Activated CD8-positive, alpha-beta T cell treated with anti-CD3 and anti-CD28 coated beads for 36 hours (primary cell): ENCODE results near the gene PDXP. TPM values are rescaled to one million over a fixed set of nuclear protein-coding genes. Genes with fewer than 3 reads are reported as not detected.
A peak's percentile ranks its signal among the peaks of the same experiment; 100 is the strongest.

Experiments
- ATAC-seq: fragments of 200-7000 bp; cut with Tn5 transposase; one replicate; pipeline ENCODE4 v1.10.0; 2021; ENCODE audit warnings: mild to moderate bottlenecking, moderate library complexity
- CTCF ChIA-PET: fragments of 350-600 bp; sonication (Branson Sonifier 250); formaldehyde crosslinking; loops from one replicate; lab custom pipeline; 2021; ENCODE audit warnings: antibody characterized with exemption; lab: Charles Lee
- POLR2A ChIA-PET: fragments of 350-600 bp; sonication (Branson Sonifier 250); formaldehyde crosslinking; loops from one replicate; lab custom pipeline; 2021; ENCODE audit warnings: antibody characterized with exemption; lab: Charles Lee
- DNase-seq: peaks from one replicate; pipeline ENCODE4 v3.0.0-alpha.2; 2020
- H3K27ac Mint-ChIP-seq: one replicate; pipeline ENCODE4 v1.8.0; 2021; ENCODE audit warnings: mild to moderate bottlenecking, mixed read lengths
- H3K27me3 Mint-ChIP-seq: one replicate; pipeline ENCODE4 v1.8.0; 2021; ENCODE audit warnings: mixed read lengths
- H3K36me3 Mint-ChIP-seq: one replicate; pipeline ENCODE4 v1.8.0; 2021; ENCODE audit warnings: low read depth, mixed read lengths
- H3K4me1 Mint-ChIP-seq: one replicate; pipeline ENCODE4 v1.8.0; 2021; ENCODE audit warnings: low read depth, mixed read lengths
- H3K4me3 Mint-ChIP-seq: one replicate; pipeline ENCODE4 v1.8.0; 2021; ENCODE audit warnings: mild to moderate bottlenecking, moderate library complexity, mixed read lengths
- H3K9me3 Mint-ChIP-seq: one replicate; pipeline ENCODE4 v1.8.0; 2021; ENCODE audit warnings: mixed read lengths
- intact Hi-C: fragments of 100-400 bp; cut with micrococcal nuclease; formaldehyde crosslinking; loops from one replicate; pipeline ENCODE4 v1.10.0; 2022
- total RNA-seq, 2 experiments: library from RNA; stranded (reverse); gene quantifications; one replicate each; pipeline ENCODE4 v1.2.3, GENCODE V29; 2021
- TF ChIP-seq, protein P1 (sequence below): fragments of 200-600 bp; IDR thresholded peaks from one replicate; pipeline ENCODE4 v1.8.0; 2022; ENCODE audit warnings: antibody characterized with exemption, mild to moderate bottlenecking

The PDXP gene
- total RNA-seq, 2 experiments from 2014 or later, result 51.3 to 51.5 TPM

- ChIA-PET POLR2A (interaction anchor here (1.3 to 2.5 kb wide), 5 partner anchors 10 to 27 kb away, joined by 3 to 12 read pairs (median 5); no protein-coding TSS in a partner anchor), CTCF (interaction anchor here (0.7 to 68.1 kb wide), 10 partner anchors 9 to 273 kb away, joined by 3 to 1770 read pairs (median 4); partner anchors contain the start of genes GGA1, LGALS1, NOL12 and SH3BP1)
- peak; percentile 35 for DNase-seq
- H3K9me3 Mint-ChIP-seq, result no peaks in the 10 kb centered on the region
- H3K27ac Mint-ChIP-seq, result no peak overlapping the region
- H3K27me3 Mint-ChIP-seq, result no peaks in the 10 kb centered on the region
- TF ChIP-seq, protein P1, sequence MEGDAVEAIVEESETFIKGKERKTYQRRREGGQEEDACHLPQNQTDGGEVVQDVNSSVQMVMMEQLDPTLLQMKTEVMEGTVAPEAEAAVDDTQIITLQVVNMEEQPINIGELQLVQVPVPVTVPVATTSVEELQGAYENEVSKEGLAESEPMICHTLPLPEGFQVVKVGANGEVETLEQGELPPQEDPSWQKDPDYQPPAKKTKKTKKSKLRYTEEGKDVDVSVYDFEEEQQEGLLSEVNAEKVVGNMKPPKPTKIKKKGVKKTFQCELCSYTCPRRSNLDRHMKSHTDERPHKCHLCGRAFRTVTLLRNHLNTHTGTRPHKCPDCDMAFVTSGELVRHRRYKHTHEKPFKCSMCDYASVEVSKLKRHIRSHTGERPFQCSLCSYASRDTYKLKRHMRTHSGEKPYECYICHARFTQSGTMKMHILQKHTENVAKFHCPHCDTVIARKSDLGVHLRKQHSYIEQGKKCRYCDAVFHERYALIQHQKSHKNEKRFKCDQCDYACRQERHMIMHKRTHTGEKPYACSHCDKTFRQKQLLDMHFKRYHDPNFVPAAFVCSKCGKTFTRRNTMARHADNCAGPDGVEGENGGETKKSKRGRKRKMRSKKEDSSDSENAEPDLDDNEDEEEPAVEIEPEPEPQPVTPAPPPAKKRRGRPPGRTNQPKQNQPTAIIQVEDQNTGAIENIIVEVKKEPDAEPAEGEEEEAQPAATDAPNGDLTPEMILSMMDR, result peak; percentile 30
- peaks cover 22% of the 10 kb centered on the region for H3K36me3 Mint-ChIP-seq
- peak overlapping the region; percentile 89 for H3K4me3 Mint-ChIP-seq
- peaks cover 39% of the 10 kb centered on the region for H3K4me1 Mint-ChIP-seq
- intact Hi-C loops, result no loop called here
- no peak for ATAC-seq
These were observed 2.8 kb downstream of the PDXP start for GRCh38 chr22:37661160-37661924.

DNA sequence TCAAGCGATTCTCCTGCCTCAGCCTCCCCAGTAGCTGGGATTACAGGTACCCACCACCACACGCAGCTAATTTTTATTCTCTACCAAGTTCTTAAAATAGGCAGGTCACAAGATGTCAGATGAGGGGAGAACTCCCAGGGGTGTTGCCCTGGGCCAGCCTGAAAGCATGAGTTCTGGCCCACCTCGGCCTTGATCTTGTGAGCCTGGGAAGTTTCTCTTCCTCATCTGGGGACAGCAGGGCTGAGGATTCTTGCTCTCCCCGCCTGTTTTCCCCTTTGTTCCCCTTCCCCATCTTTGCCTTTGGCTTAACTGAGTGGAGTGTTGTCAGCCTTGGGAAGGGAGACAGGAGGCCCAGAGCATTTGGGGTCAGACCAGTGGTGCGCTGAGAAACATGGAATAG lies 3.5 kb downstream of the PDXP start:
- no peaks in the 10 kb centered on the region for H3K27me3 Mint-ChIP-seq
- intact Hi-C loops, result no loop called here
- TF ChIP-seq, protein P1, result no peak
- ChIA-PET POLR2A (interaction anchor here (1.0 to 2.5 kb wide), 6 partner anchors 9 to 28 kb away, joined by 3 to 12 read pairs (median 5); no protein-coding TSS in a partner anchor), CTCF (interaction anchor here (0.9 to 68.1 kb wide), 8 partner anchors 9 to 272 kb away, joined by 3 to 1770 read pairs (median 10); partner anchors contain the start of genes GGA1 and SH3BP1)
- no peaks in the 10 kb centered on the region for H3K9me3 Mint-ChIP-seq
- DNase-seq (no peak), ATAC-seq (no peak)
- no peak overlapping the region for H3K27ac Mint-ChIP-seq
- H3K36me3 Mint-ChIP-seq, result peaks cover 28% of the 10 kb centered on the region
- H3K4me1 Mint-ChIP-seq, result peaks cover 39% of the 10 kb centered on the region
- H3K4me3 Mint-ChIP-seq, result no peak overlapping the region

DNA sequence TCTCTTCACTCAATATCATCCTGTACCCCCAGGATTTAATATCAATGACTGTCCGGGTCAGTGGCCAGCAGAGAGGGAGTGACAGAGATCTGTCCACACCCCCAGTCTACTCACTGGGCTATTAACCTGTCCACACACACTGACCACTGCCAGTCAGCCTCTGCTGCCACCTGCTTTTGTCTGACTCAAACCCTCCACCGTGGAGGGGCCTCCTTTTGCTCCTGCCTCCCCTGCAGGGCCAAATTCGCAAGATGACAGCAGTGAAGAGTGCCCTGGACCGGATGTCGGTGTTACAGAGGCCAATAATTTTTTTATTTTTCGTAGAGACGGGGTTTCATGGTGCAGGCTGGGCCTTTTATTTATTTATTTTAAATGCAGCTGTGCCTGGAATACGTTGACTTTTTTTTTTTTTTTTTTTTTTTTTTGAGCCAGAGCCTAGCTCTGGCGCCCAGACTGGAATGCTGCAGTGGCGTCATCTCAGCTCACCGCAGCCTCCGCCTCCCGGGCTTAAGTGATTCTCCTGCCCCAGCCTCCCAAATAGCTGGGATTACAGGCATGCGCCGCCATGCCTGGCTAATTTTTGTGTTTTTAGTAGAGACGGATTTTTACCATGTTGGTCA lies 5.1 kb downstream of the PDXP start:
- Mint-ChIP-seq H3K27ac (no peak overlapping the region), H3K4me3 (no peak overlapping the region), H3K27me3 (no peaks in the 10 kb centered on the region), H3K36me3 (peaks cover 28% of the 10 kb centered on the region), H3K9me3 (no peaks in the 10 kb centered on the region), H3K4me1 (peaks cover 31% of the 10 kb centered on the region)
- DNase-seq (no peak), ATAC-seq (no peak)
- TF ChIP-seq, protein P1, result no peak
- CTCF ChIA-PET, result interaction anchor here (2.7 to 68.1 kb wide), 2 partner anchors 18 to 38 kb away, joined by 16 to 1770 read pairs; partner anchors contain the start of genes GGA1 and SH3BP1
- intact Hi-C loops, result no loop called here
- POLR2A ChIA-PET, result interaction anchor here (1.0 to 1.7 kb wide), 4 partner anchors 11 to 26 kb away, joined by 3 to 4 read pairs (median 4); partner anchors contain the start of genes NOL12 and SH3BP1

- TF ChIP-seq, protein P1, result no peak
- no peak for ATAC-seq
- peaks cover 30% of the 10 kb centered on the region for H3K4me1 Mint-ChIP-seq
- H3K36me3 Mint-ChIP-seq, result peaks cover 28% of the 10 kb centered on the region
- POLR2A ChIA-PET, result interaction anchor here (1.0 to 1.6 kb wide), 2 partner anchors 12 to 27 kb away, joined by 3 read pairs; no protein-coding TSS in a partner anchor
- no peaks in the 10 kb centered on the region for H3K9me3 Mint-ChIP-seq
- DNase-seq, result no peak
- intact Hi-C loops, result no loop called here
- H3K27me3 Mint-ChIP-seq, result no peaks in the 10 kb centered on the region
- H3K4me3 Mint-ChIP-seq, result no peak overlapping the region
- CTCF ChIA-PET, result interaction anchor here (2.7 to 68.1 kb wide), 2 partner anchors 17 to 39 kb away, joined by 16 to 1770 read pairs; partner anchors contain the start of genes GGA1 and SH3BP1
- no peak overlapping the region for H3K27ac Mint-ChIP-seq
These were observed 6.0 kb downstream of the PDXP start for GRCh38 chr22:37664249-37665101.
